Tibial nerve (tissue), 3 donors: ENCODE results near the gene PPHLN1.

Experiments
- CTCF ChIP-seq, 5 experiments: fragments of 200-600 bp in 3 of 5; fragments of 450-650 bp in 2 of 5; sonication (generic) in 3 of 5; IDR thresholded peaks; one replicate each; pipeline ENCODE4 v1.5.1; 2016 to 2019; ENCODE audit warnings: antibody characterized with exemption in 5 of 5, mild to moderate bottlenecking in 3 of 5, moderate library complexity in 2 of 5
- POLR2A ChIP-seq, 2 donors: fragments of 450-650 bp; IDR thresholded peaks; one replicate each; pipeline ENCODE4 v1.6.1; 2017; ENCODE audit warnings: antibody characterized with exemption in 2 of 2, mild to moderate bottlenecking in 2 of 2, moderate library complexity in 2 of 2

- TF ChIP-seq POLR2A (IDR thresholded peaks at IDR 0.05): no peak
- no peak for TF ChIP-seq CTCF (IDR thresholded peaks at IDR 0.05)
These were observed 83.5 kb downstream of the PPHLN1 start for GRCh38 chr12:42409471-42409870.
